Prostate gland (tissue), 2 donors: ENCODE measurements around the gene EXD2. TPM values are rescaled to one million over a fixed set of nuclear protein-coding genes. Genes with fewer than 3 reads are reported as not detected.

Experiments
- DNase-seq: peaks from one replicate; pipeline ENCODE4 v3.0.0-alpha.2; 2019; ENCODE audit warnings: low spot score
- H3K27ac ChIP-seq, 2 donors: fragments of 200-600 bp; sonication (generic); 2 replicates each; pipeline ENCODE4 v1.5.1; 2017 to 2019
- H3K27me3 ChIP-seq: fragments of 200-600 bp; sonication (generic); replicated peaks from 2 replicates; pipeline ENCODE4 v1.5.1; 2019; ENCODE audit not compliant: insufficient read depth
- H3K36me3 ChIP-seq, 2 donors: fragments of 200-600 bp; sonication (generic); 1 replicate in 1 of 2; 2 replicates in 1 of 2; pipeline versions ENCODE4 v1.5.1 to v1.8.1; 2017 to 2019
- H3K4me1 ChIP-seq: fragments of 200-600 bp; sonication (generic); replicated peaks from 2 replicates; pipeline ENCODE4 v1.5.1; 2019
- H3K4me3 ChIP-seq, 2 donors: fragments of 200-600 bp; sonication (generic); 2 replicates each; pipeline ENCODE4 v1.5.1; 2017 to 2019
- H3K9me3 ChIP-seq: fragments of 200-600 bp; sonication (generic); 2 replicates; pipeline ENCODE4 v1.5.1; 2017
- POLR2A ChIP-seq: fragments of 450-650 bp; IDR thresholded peaks from one replicate; pipeline ENCODE4 v1.6.1; 2016; ENCODE audit warnings: antibody characterized with exemption, mild to moderate bottlenecking
- POLR2AphosphoS5 ChIP-seq: sonication (generic); formaldehyde crosslinking; IDR thresholded peaks from one replicate; pipeline ENCODE4 v1.6.1; 2017; ENCODE audit warnings: antibody characterized with exemption
- WGBS: methylation state at CpG from one replicate; pipeline ENCODE4 v1.1.5; 2018; 5-methylcytosine and 5-hydroxymethylcytosine counted together
- intact Hi-C: fragments of 100-400 bp; cut with DNase I; formaldehyde crosslinking; loops from one replicate; pipeline ENCODE4 v1.14.2; 2022
- total RNA-seq, 2 donors: library from RNA; depleted of rRNA; stranded (reverse); fragments of >200 nt; gene quantifications; one replicate each; pipeline ENCODE4 v1.1.0, GENCODE V29; 2016
- TF ChIP-seq, protein P1 (sequence below), 4 experiments: fragments of 200-600 bp in 2 of 4; fragments of 450-650 bp in 2 of 4; sonication (generic) in 2 of 4; IDR thresholded peaks; 1 replicate in 3 of 4; 2 replicates in 1 of 4; pipeline ENCODE4 v1.5.1; 2016 to 2019; ENCODE audit warnings: antibody characterized with exemption in 4 of 4, mild to moderate bottlenecking in 2 of 4, moderate library complexity in 2 of 4

Gene EXD2
- total RNA-seq, 2 donors from 2014 or later: 22.7 to 25.3 TPM

DNA sequence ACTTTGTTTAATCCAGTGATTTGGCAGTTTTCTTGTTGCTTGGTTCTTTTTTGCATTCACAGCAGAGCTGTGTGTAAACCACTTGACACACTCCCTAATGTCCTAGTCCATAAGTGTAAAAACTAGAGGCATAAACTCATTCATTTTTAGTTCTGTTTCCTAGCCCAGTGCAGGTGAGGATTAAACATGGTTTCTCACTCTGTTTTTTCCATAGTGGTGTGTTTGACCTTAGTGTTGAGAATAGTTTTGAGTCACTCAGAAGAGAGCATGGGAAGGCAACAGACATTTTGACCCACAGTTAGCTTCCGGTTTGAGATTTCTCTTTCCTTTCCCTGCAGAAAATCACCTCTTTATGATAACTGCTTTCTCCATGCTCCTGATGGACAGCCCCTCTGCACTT is 44.4 kb downstream of the EXD2 start:
- H3K27ac ChIP-seq: no peak overlapping the region
- TF ChIP-seq POLR2A (no peak), POLR2AphosphoS5 (no peak)
- TF ChIP-seq, protein P1, sequence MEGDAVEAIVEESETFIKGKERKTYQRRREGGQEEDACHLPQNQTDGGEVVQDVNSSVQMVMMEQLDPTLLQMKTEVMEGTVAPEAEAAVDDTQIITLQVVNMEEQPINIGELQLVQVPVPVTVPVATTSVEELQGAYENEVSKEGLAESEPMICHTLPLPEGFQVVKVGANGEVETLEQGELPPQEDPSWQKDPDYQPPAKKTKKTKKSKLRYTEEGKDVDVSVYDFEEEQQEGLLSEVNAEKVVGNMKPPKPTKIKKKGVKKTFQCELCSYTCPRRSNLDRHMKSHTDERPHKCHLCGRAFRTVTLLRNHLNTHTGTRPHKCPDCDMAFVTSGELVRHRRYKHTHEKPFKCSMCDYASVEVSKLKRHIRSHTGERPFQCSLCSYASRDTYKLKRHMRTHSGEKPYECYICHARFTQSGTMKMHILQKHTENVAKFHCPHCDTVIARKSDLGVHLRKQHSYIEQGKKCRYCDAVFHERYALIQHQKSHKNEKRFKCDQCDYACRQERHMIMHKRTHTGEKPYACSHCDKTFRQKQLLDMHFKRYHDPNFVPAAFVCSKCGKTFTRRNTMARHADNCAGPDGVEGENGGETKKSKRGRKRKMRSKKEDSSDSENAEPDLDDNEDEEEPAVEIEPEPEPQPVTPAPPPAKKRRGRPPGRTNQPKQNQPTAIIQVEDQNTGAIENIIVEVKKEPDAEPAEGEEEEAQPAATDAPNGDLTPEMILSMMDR (IDR thresholded peaks at IDR 0.05): no peak
- H3K4me3 ChIP-seq: no peak overlapping the region
- no peaks in the 10 kb centered on the region for H3K36me3 ChIP-seq
- H3K27me3 ChIP-seq: no peaks in the 10 kb centered on the region
- H3K4me1 ChIP-seq: no peaks in the 10 kb centered on the region
- DNase-seq: no peak
- no peaks in the 10 kb centered on the region for H3K9me3 ChIP-seq
- intact Hi-C loops: no loop called here
- 100% methylated on average over 1 of the region's 1 CpG for WGBS

DNA sequence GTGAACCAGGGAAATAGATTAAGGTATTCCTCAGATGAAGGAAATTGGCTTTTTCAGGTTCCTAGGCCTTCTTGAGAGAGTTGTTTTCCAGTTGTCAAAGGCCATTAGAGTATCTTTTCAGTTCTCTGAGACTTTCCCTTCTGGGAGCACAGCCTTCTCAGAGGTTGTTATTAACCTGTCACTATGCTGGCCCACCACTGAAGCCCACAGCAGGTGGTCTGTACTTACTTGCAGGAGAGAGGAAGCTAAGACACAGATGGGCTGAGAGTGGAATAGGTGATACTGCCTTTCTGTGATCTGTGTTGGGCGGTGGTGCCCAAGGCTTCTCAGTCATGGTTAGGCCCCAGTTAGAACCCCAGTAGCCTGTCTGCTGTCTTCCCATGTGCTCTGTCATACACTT is 45.8 kb downstream of the EXD2 start:
- intact Hi-C loops: no loop called here
- no peaks in the 10 kb centered on the region for H3K9me3 ChIP-seq
- DNase-seq: no peak
- TF ChIP-seq, protein P1 (IDR thresholded peaks at IDR 0.05): no peak
- TF ChIP-seq POLR2AphosphoS5 (no peak), POLR2A (no peak)
- no peak overlapping the region for H3K27ac ChIP-seq
- 100% methylated on average over 1 of the region's 1 CpG for WGBS
- no peaks in the 10 kb centered on the region for H3K27me3 ChIP-seq
- no peak overlapping the region for H3K4me3 ChIP-seq
- no peaks in the 10 kb centered on the region for H3K4me1 ChIP-seq
- H3K36me3 ChIP-seq: peaks cover 0 to 3% of the 10 kb centered on the region in 2 donors

DNA sequence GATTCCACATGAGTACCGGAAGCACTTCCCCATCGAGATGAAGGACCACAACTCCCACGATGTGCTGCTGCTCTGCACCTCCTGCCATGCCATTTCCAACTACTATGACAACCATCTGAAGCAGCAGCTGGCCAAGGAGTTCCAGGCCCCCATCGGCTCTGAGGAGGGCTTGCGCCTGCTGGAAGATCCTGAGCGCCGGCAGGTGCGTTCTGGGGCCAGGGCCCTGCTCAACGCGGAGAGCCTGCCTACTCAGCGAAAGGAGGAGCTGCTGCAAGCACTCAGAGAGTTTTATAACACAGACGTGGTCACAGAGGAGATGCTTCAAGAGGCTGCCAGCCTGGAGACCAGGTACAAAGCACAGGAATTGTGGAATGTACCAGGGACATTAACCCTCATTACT is 46.3 kb downstream of the EXD2 start:
- Histone ChIP-seq H3K36me3 (peaks cover 0 to 3% of the 10 kb centered on the region in 2 donors), H3K9me3 (no peaks in the 10 kb centered on the region), H3K4me3 (no peak overlapping the region), H3K27me3 (no peaks in the 10 kb centered on the region), H3K4me1 (no peaks in the 10 kb centered on the region), H3K27ac (no peak overlapping the region)
- intact Hi-C loops: no loop called here
- 86% methylated on average over 12 of the region's 12 CpGs for WGBS
- DNase-seq: no peak
- no peak for TF ChIP-seq POLR2A
- no peak for TF ChIP-seq POLR2AphosphoS5
- TF ChIP-seq, protein P1 (IDR thresholded peaks at IDR 0.05): no peak

DNA sequence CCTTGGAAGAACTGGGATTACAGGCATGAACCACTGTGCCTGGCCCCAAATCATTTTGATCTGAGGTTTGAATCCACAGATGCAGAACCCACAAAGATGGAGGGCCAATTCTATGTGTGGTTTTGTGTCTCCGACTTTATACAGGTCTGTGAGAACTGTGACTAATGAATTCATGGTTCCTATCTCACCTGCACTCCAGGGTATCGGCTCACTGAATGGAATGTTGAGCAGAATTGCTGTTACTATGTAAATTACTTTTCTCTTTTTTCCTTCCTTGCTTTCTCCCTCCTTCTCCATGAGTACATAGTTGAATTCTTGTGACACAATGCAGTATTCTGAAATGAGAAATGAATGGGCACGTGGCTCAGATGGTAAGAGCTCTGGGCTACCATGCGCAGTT is 47.6 kb downstream of the EXD2 start:
- TF ChIP-seq, protein P1 (IDR thresholded peaks at IDR 0.05): no peak
- no peak for TF ChIP-seq POLR2AphosphoS5
- TF ChIP-seq POLR2A: no peak
- intact Hi-C loops: no loop called here
- no peak for DNase-seq
- peaks cover 0 to 3% of the 10 kb centered on the region in 2 donors for H3K36me3 ChIP-seq
- 95% methylated on average over 4 of the region's 4 CpGs for WGBS
- H3K27me3 ChIP-seq: no peaks in the 10 kb centered on the region
- H3K4me1 ChIP-seq: no peaks in the 10 kb centered on the region
- H3K9me3 ChIP-seq: no peaks in the 10 kb centered on the region
- no peak overlapping the region for H3K27ac ChIP-seq
- H3K4me3 ChIP-seq: no peak overlapping the region

DNA sequence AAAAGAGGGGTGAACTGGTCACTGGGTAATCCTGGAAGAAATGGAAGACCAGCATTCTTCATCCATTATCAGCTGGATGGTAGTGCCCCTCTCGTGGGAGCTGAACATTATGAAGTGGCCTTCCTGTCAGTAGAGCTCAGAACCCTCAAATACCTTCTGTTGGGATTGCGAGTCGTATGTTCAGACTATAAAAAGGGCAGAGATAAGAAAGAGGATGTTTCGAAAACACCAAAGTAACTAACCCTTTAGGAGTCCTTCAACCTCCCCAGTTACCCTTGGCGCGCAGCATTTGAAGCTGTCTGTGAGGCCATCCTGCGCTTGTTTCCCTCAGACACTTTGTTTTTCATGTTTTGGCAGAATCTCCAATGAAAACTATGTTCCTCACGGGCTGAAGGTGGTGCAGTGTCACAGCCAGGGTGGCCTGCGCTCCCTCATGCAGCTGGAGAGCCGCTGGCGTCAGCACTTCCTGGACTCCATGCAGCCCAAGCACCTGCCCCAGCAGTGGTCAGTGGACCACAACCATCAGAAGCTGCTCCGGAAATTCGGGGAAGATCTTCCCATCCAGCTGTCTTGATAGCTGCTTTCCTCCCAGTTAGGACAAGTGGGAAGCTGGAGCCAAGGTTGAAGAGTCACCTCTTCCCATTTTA is 49.4 kb downstream of the EXD2 start:
- intact Hi-C loops: loop anchor here (5.0 to 10.0 kb wide), 3 partner anchors 106 to 334 kb away; partner anchors contain the start of gene CCDC177
- peaks cover 0 to 3% of the 10 kb centered on the region in 2 donors for H3K36me3 ChIP-seq

More for the DNA sequence above, 49.4 kb downstream of the EXD2 start:
- Histone ChIP-seq H3K9me3 (no peaks in the 10 kb centered on the region), H3K27me3 (no peaks in the 10 kb centered on the region), H3K4me1 (no peaks in the 10 kb centered on the region), H3K4me3 (no peak overlapping the region), H3K27ac (no peak overlapping the region)
- WGBS: 88% methylated on average over 13 of the region's 13 CpGs
- TF ChIP-seq, protein P1 (IDR thresholded peaks at IDR 0.05): no peak
- TF ChIP-seq POLR2AphosphoS5 (no peak), POLR2A (no peak)
- DNase-seq: no peak
